A549 (cell line): Measurements from ENCODE around the gene MALRD1.

ENCODE experiments used
- CEBPB ChIP-seq, 2 experiments: fragments of >200 bp in 1 of 2; sonication (Bioruptor Twin) in 1 of 2; formaldehyde crosslinking in 1 of 2; IDR thresholded peaks; 2 replicates each; pipeline ENCODE4 v1.6.1; 2012 to 2016
- CHD4 ChIP-seq: fragments of 200-600 bp; sonication (generic); IDR thresholded peaks from 2 replicates; pipeline ENCODE4 v1.6.1; 2016; ENCODE audit warnings: antibody characterized with exemption, mild to moderate bottlenecking, borderline replicate concordance
- CTCF ChIP-seq: fragments of >200 bp; sonication (Bioruptor Twin); formaldehyde crosslinking; IDR thresholded peaks from 3 replicates; pipeline ENCODE4 v1.5.1; 2016
- E2F6 ChIP-seq: IDR thresholded peaks from 2 replicates; pipeline ENCODE4 v1.6.1; 2012; ENCODE audit warnings: low read depth, borderline replicate concordance
- EP300 ChIP-seq, 2 experiments: fragments of >200 bp; sonication (Bioruptor Twin); formaldehyde crosslinking; IDR thresholded peaks; 2 replicates in 1 of 2; 3 replicates in 1 of 2; pipeline ENCODE4 v1.6.1; 2016 to 2017
- ESRRA ChIP-seq: fragments of 150-350 bp; IDR thresholded peaks from 2 replicates; pipeline ENCODE4 v1.6.1; 2014; ENCODE audit warnings: mild to moderate bottlenecking, low read length, borderline replicate concordance
- FOSL2 ChIP-seq, 2 experiments: fragments of 450-650 bp in 1 of 2; fragments of >200 bp in 1 of 2; sonication (Bioruptor Twin) in 1 of 2; formaldehyde crosslinking; IDR thresholded peaks; 2 replicates each; pipeline versions ENCODE4 v1.5.0 to v1.6.1; 2016 to 2020; ENCODE audit warnings: mild to moderate bottlenecking in 1 of 2, moderate library complexity in 1 of 2
- MYC ChIP-seq: IDR thresholded peaks from 2 replicates; pipeline ENCODE4 v1.6.1; 2012; ENCODE audit warnings: mild to moderate bottlenecking, inconsistent platforms, low read length, improper control_type of control experiment, borderline replicate concordance
- RCOR1 ChIP-seq: fragments of 150-350 bp; IDR thresholded peaks from 2 replicates; pipeline ENCODE4 v1.6.1; 2014; ENCODE audit warnings: antibody characterized with exemption, low read length, low read depth
- RNF2 ChIP-seq: fragments of 200-600 bp; sonication (generic); IDR thresholded peaks from 2 replicates; pipeline ENCODE4 v1.6.1; 2016; ENCODE audit warnings: low read depth, mild to moderate bottlenecking, antibody characterized with exemption, moderate library complexity, borderline replicate concordance
- TP53 ChIP-seq: fragments of 250-450 bp; sonication (Bioruptor Pico); IDR thresholded peaks from 2 replicates; pipeline ENCODE4 v1.5.0; 2021; ENCODE audit warnings: mild to moderate bottlenecking, moderate library complexity

- TF ChIP-seq CTCF (no peak), TP53 (no peak), CEBPB (IDR thresholded peaks at IDR 0.05) (no peak), RCOR1 (no peak), FOSL2 (IDR thresholded peaks at IDR 0.05) (no peak), FOSL2 (CRISPR knock-in tag; IDR thresholded peaks at IDR 0.05) (no peak), CHD4 (no peak), RNF2 (no peak), EP300 (IDR thresholded peaks at IDR 0.05) (no peak), ESRRA (no peak), E2F6 (no peak), MYC (no peak)
These were observed 532.1 kb downstream of the MALRD1 start for GRCh38 chr10:19580691-19581090.
